ENCODE measurements around the gene TXNL4A. TPM values are rescaled to one million over a fixed set of nuclear protein-coding genes. Genes with fewer than 3 reads are reported as not detected.
"Not testable (repeated sequence)": the region's sequence is repeated elsewhere in the genome, so short reads cannot be mapped to it uniquely, and the experiment has no call there.

Gene TXNL4A
- total RNA-seq, 1 experiment from 2014 or later: 158 TPM

- DNase-seq (ENCODE audit: low read depth, low spot score): no peak
- in situ Hi-C loops (cut with HindIII; ENCODE audit: low pct_unique_long_range_greater_than_20kb, low sequenced_read_pairs): no loop called here
Measured at GRCh38 chr18:79972720-79973119, 15.6 kb downstream of the TXNL4A start.

- in situ Hi-C loops (cut with HindIII; ENCODE audit: low pct_unique_long_range_greater_than_20kb, low sequenced_read_pairs): no loop called here
- DNase-seq (ENCODE audit: low read depth, low spot score): no peak
Measured at GRCh38 chr18:79971986-79972385, 16.4 kb downstream of the TXNL4A start.

GRCh38 chr18:79971211-79971952, 17.0 kb downstream of the TXNL4A start:
- in situ Hi-C loops (cut with HindIII; ENCODE audit: low pct_unique_long_range_greater_than_20kb, low sequenced_read_pairs): no loop called here
- DNase-seq (ENCODE audit: low read depth, low spot score): no peak

- in situ Hi-C loops (cut with HindIII; ENCODE audit: low pct_unique_long_range_greater_than_20kb, low sequenced_read_pairs): no loop called here
- no peak for DNase-seq (ENCODE audit: low read depth, low spot score)
Measured at GRCh38 chr18:79970419-79971133, 17.8 kb downstream of the TXNL4A start.

- in situ Hi-C loops (cut with HindIII; ENCODE audit: low pct_unique_long_range_greater_than_20kb, low sequenced_read_pairs): no loop called here
- DNase-seq (ENCODE audit: low read depth, low spot score): peak; percentile 85
Measured at GRCh38 chr18:79965119-79965902, 23.1 kb downstream of the TXNL4A start.

- peak; percentile 45 for DNase-seq (ENCODE audit: low read depth, low spot score)
- in situ Hi-C loops (cut with HindIII; ENCODE audit: low pct_unique_long_range_greater_than_20kb, low sequenced_read_pairs): no loop called here
Measured at GRCh38 chr18:79964330-79965118, 23.8 kb downstream of the TXNL4A start, which contains the start of gene HSBP1L1. Gene HSBP1L1, plus strand, starts transcription at chr18:79964643. Its CDS starts 93 bp downstream, at chr18:79964736.

GRCh38 chr18:79963658-79964329, 24.6 kb downstream of the TXNL4A start:
- no peak for DNase-seq (ENCODE audit: low read depth, low spot score)
- in situ Hi-C loops (cut with HindIII; ENCODE audit: low pct_unique_long_range_greater_than_20kb, low sequenced_read_pairs): no loop called here

- in situ Hi-C loops (cut with HindIII; ENCODE audit: low pct_unique_long_range_greater_than_20kb, low sequenced_read_pairs): no loop called here
Measured at GRCh38 chr18:79962835-79963657, 25.3 kb downstream of the TXNL4A start.

GRCh38 chr18:79962311-79962710, 26.1 kb downstream of the TXNL4A start:
- in situ Hi-C loops (cut with HindIII; ENCODE audit: low pct_unique_long_range_greater_than_20kb, low sequenced_read_pairs): no loop called here
- no peak for DNase-seq (ENCODE audit: low read depth, low spot score)

More at GRCh38 chr18:79962835-79963657, 25.3 kb downstream of the TXNL4A start:
- DNase-seq (ENCODE audit: low read depth, low spot score): no peak

GRCh38 chr18:79961527-79962291, 26.7 kb downstream of the TXNL4A start:
- in situ Hi-C loops (cut with HindIII; ENCODE audit: low pct_unique_long_range_greater_than_20kb, low sequenced_read_pairs): no loop called here
- DNase-seq (ENCODE audit: low read depth, low spot score): no peak

GRCh38 chr18:79960921-79961526, 27.3 kb downstream of the TXNL4A start:
- in situ Hi-C loops (cut with HindIII; ENCODE audit: low pct_unique_long_range_greater_than_20kb, low sequenced_read_pairs): no loop called here
- no peak for DNase-seq (ENCODE audit: low read depth, low spot score)

GRCh38 chr18:79960161-79960801, 28.1 kb downstream of the TXNL4A start:
- DNase-seq (ENCODE audit: low read depth, low spot score); in situ Hi-C loops (cut with HindIII; ENCODE audit: low pct_unique_long_range_greater_than_20kb, low sequenced_read_pairs): not testable (repeated sequence)

- DNase-seq (ENCODE audit: low read depth, low spot score): no peak
- in situ Hi-C loops (cut with HindIII; ENCODE audit: low pct_unique_long_range_greater_than_20kb, low sequenced_read_pairs): no loop called here
Measured at GRCh38 chr18:79958981-79959380, 29.4 kb downstream of the TXNL4A start.

- no peak for DNase-seq (ENCODE audit: low read depth, low spot score)
- in situ Hi-C loops (cut with HindIII; ENCODE audit: low pct_unique_long_range_greater_than_20kb, low sequenced_read_pairs): no loop called here
Measured at GRCh38 chr18:79956276-79956675, 32.1 kb downstream of the TXNL4A start.

Measured in SK-MEL-5 (cell line).